ENCODE measurements around the gene USH1C. TPM values are rescaled to one million over a fixed set of nuclear protein-coding genes. Genes with fewer than 3 reads are reported as not detected.

USH1C gene
- total RNA-seq, 1 experiment from 2014 or later: not detected

GRCh38 chr11:17554487-17554886 is 10.3 kb upstream of the USH1C start:
- H3K79me2 ChIP-seq (ENCODE audit: low read length): no peaks in the 10 kb centered on the region
- H2AFZ ChIP-seq (ENCODE audit: low read length): no peak overlapping the region
- H3K36me3 ChIP-seq (ENCODE audit: insufficient read depth, low read length): no peaks in the 10 kb centered on the region
- no peaks in the 10 kb centered on the region for H3K9me3 ChIP-seq (ENCODE audit: low read length)
- no peak overlapping the region for H3K27ac ChIP-seq (ENCODE audit: low read length)
- H3K9ac ChIP-seq (ENCODE audit: low read length): no peak overlapping the region
- H4K20me1 ChIP-seq (ENCODE audit: insufficient read depth, low read depth, low read length): no peaks in the 10 kb centered on the region
- H3K27me3 ChIP-seq (ENCODE audit: low read length): no peaks in the 10 kb centered on the region
- no peak overlapping the region for H3K4me3 ChIP-seq (ENCODE audit: low read length)
- H3K9me2 ChIP-seq (replicated peaks; ENCODE audit: insufficient read depth, low read length): no peaks in the 10 kb centered on the region
- H3K4me1 ChIP-seq (ENCODE audit: low read length): no peaks in the 10 kb centered on the region
- DNase-seq: no peak
- H3K4me2 ChIP-seq (ENCODE audit: low read depth, low read length, poor library complexity, severe bottlenecking): no peak overlapping the region

GRCh38 chr11:17553249-17553546 is 9.0 kb upstream of the USH1C start:
- Histone ChIP-seq H2AFZ (ENCODE audit: low read length) (no peak overlapping the region), H3K4me3 (ENCODE audit: low read length) (no peak overlapping the region), H3K9me3 (ENCODE audit: low read length) (no peaks in the 10 kb centered on the region), H3K9me2 (replicated peaks; ENCODE audit: insufficient read depth, low read length) (no peaks in the 10 kb centered on the region), H3K27me3 (ENCODE audit: low read length) (no peaks in the 10 kb centered on the region), H3K36me3 (ENCODE audit: insufficient read depth, low read length) (no peaks in the 10 kb centered on the region), H3K27ac (ENCODE audit: low read length) (no peak overlapping the region), H3K9ac (ENCODE audit: low read length) (no peak overlapping the region), H3K4me1 (ENCODE audit: low read length) (no peaks in the 10 kb centered on the region), H4K20me1 (ENCODE audit: insufficient read depth, low read depth, low read length) (no peaks in the 10 kb centered on the region), H3K79me2 (ENCODE audit: low read length) (no peaks in the 10 kb centered on the region), H3K4me2 (ENCODE audit: low read depth, low read length, poor library complexity, severe bottlenecking) (no peak overlapping the region)
- DNase-seq: no peak

GRCh38 chr11:17552392-17553248 is 8.4 kb upstream of the USH1C start:
- Histone ChIP-seq H3K9me3 (ENCODE audit: low read length) (no peaks in the 10 kb centered on the region), H3K27me3 (ENCODE audit: low read length) (no peaks in the 10 kb centered on the region), H3K27ac (ENCODE audit: low read length) (no peak overlapping the region), H3K4me2 (ENCODE audit: low read depth, low read length, poor library complexity, severe bottlenecking) (no peak overlapping the region), H3K9ac (ENCODE audit: low read length) (no peak overlapping the region), H4K20me1 (ENCODE audit: insufficient read depth, low read depth, low read length) (no peaks in the 10 kb centered on the region), H3K36me3 (ENCODE audit: insufficient read depth, low read length) (no peaks in the 10 kb centered on the region), H3K79me2 (ENCODE audit: low read length) (no peaks in the 10 kb centered on the region), H2AFZ (ENCODE audit: low read length) (no peak overlapping the region), H3K4me3 (ENCODE audit: low read length) (no peak overlapping the region), H3K9me2 (replicated peaks; ENCODE audit: insufficient read depth, low read length) (no peaks in the 10 kb centered on the region), H3K4me1 (ENCODE audit: low read length) (no peaks in the 10 kb centered on the region)
- DNase-seq: no peak

GRCh38 chr11:17552041-17552355 is 7.8 kb upstream of the USH1C start:
- H4K20me1 ChIP-seq (ENCODE audit: insufficient read depth, low read depth, low read length): no peaks in the 10 kb centered on the region
- H3K9ac ChIP-seq (ENCODE audit: low read length): no peak overlapping the region
- no peaks in the 10 kb centered on the region for H3K79me2 ChIP-seq (ENCODE audit: low read length)
- H3K4me1 ChIP-seq (ENCODE audit: low read length): no peaks in the 10 kb centered on the region
- no peak overlapping the region for H3K4me3 ChIP-seq (ENCODE audit: low read length)
- no peaks in the 10 kb centered on the region for H3K36me3 ChIP-seq (ENCODE audit: insufficient read depth, low read length)
- no peaks in the 10 kb centered on the region for H3K27me3 ChIP-seq (ENCODE audit: low read length)
- H3K27ac ChIP-seq (ENCODE audit: low read length): no peak overlapping the region
- H3K4me2 ChIP-seq (ENCODE audit: low read depth, low read length, poor library complexity, severe bottlenecking): no peak overlapping the region
- H2AFZ ChIP-seq (ENCODE audit: low read length): no peak overlapping the region
- H3K9me3 ChIP-seq (ENCODE audit: low read length): no peaks in the 10 kb centered on the region
- H3K9me2 ChIP-seq (replicated peaks; ENCODE audit: insufficient read depth, low read length): no peaks in the 10 kb centered on the region
- DNase-seq: no peak

GRCh38 chr11:17551347-17552040 is 7.3 kb upstream of the USH1C start:
- no peak overlapping the region for H3K4me3 ChIP-seq (ENCODE audit: low read length)
- H4K20me1 ChIP-seq (ENCODE audit: insufficient read depth, low read depth, low read length): no peaks in the 10 kb centered on the region
- H3K9me3 ChIP-seq (ENCODE audit: low read length): no peaks in the 10 kb centered on the region
- no peak overlapping the region for H3K27ac ChIP-seq (ENCODE audit: low read length)
- H3K4me1 ChIP-seq (ENCODE audit: low read length): no peaks in the 10 kb centered on the region
- no peak for DNase-seq
- H2AFZ ChIP-seq (ENCODE audit: low read length): no peak overlapping the region
- H3K27me3 ChIP-seq (ENCODE audit: low read length): no peaks in the 10 kb centered on the region
- H3K4me2 ChIP-seq (ENCODE audit: low read depth, low read length, poor library complexity, severe bottlenecking): no peak overlapping the region
- H3K9me2 ChIP-seq (replicated peaks; ENCODE audit: insufficient read depth, low read length): no peaks in the 10 kb centered on the region
- H3K36me3 ChIP-seq (ENCODE audit: insufficient read depth, low read length): no peaks in the 10 kb centered on the region
- H3K79me2 ChIP-seq (ENCODE audit: low read length): no peaks in the 10 kb centered on the region
- H3K9ac ChIP-seq (ENCODE audit: low read length): no peak overlapping the region

- no peaks in the 10 kb centered on the region for H3K4me1 ChIP-seq (ENCODE audit: low read length)
- no peak for DNase-seq
- no peak overlapping the region for H2AFZ ChIP-seq (ENCODE audit: low read length)
- no peaks in the 10 kb centered on the region for H3K27me3 ChIP-seq (ENCODE audit: low read length)
- no peak overlapping the region for H3K27ac ChIP-seq (ENCODE audit: low read length)
- H3K36me3 ChIP-seq (ENCODE audit: insufficient read depth, low read length): no peaks in the 10 kb centered on the region
- no peaks in the 10 kb centered on the region for H3K79me2 ChIP-seq (ENCODE audit: low read length)
- H3K9me2 ChIP-seq (replicated peaks; ENCODE audit: insufficient read depth, low read length): no peaks in the 10 kb centered on the region
- H3K4me2 ChIP-seq (ENCODE audit: low read depth, low read length, poor library complexity, severe bottlenecking): no peak overlapping the region
- H3K9me3 ChIP-seq (ENCODE audit: low read length): no peaks in the 10 kb centered on the region
- H3K4me3 ChIP-seq (ENCODE audit: low read length): no peak overlapping the region
- H4K20me1 ChIP-seq (ENCODE audit: insufficient read depth, low read depth, low read length): no peaks in the 10 kb centered on the region
- H3K9ac ChIP-seq (ENCODE audit: low read length): no peak overlapping the region
Measured at GRCh38 chr11:17550450-17551346, 6.5 kb upstream of the USH1C start.

GRCh38 chr11:17548444-17548843 is 4.2 kb upstream of the USH1C start:
- no peaks in the 10 kb centered on the region for H3K9me2 ChIP-seq (replicated peaks; ENCODE audit: insufficient read depth, low read length)
- H3K27ac ChIP-seq (ENCODE audit: low read length): no peak overlapping the region
- H4K20me1 ChIP-seq (ENCODE audit: insufficient read depth, low read depth, low read length): no peaks in the 10 kb centered on the region
- no peaks in the 10 kb centered on the region for H3K9me3 ChIP-seq (ENCODE audit: low read length)
- DNase-seq: peak; percentile 58
- no peaks in the 10 kb centered on the region for H3K36me3 ChIP-seq (ENCODE audit: insufficient read depth, low read length)
- no peaks in the 10 kb centered on the region for H3K79me2 ChIP-seq (ENCODE audit: low read length)
- H3K27me3 ChIP-seq (ENCODE audit: low read length): no peaks in the 10 kb centered on the region
- H3K4me2 ChIP-seq (ENCODE audit: low read depth, low read length, poor library complexity, severe bottlenecking): no peak overlapping the region
- no peak overlapping the region for H3K4me3 ChIP-seq (ENCODE audit: low read length)
- no peak overlapping the region for H2AFZ ChIP-seq (ENCODE audit: low read length)
- H3K4me1 ChIP-seq (ENCODE audit: low read length): no peaks in the 10 kb centered on the region
- H3K9ac ChIP-seq (ENCODE audit: low read length): no peak overlapping the region

GRCh38 chr11:17547932-17548331 is 3.7 kb upstream of the USH1C start:
- no peak overlapping the region for H3K4me3 ChIP-seq (ENCODE audit: low read length)
- no peaks in the 10 kb centered on the region for H3K27me3 ChIP-seq (ENCODE audit: low read length)
- no peaks in the 10 kb centered on the region for H3K79me2 ChIP-seq (ENCODE audit: low read length)
- no peak overlapping the region for H3K27ac ChIP-seq (ENCODE audit: low read length)
- no peaks in the 10 kb centered on the region for H3K4me1 ChIP-seq (ENCODE audit: low read length)
- no peaks in the 10 kb centered on the region for H3K36me3 ChIP-seq (ENCODE audit: insufficient read depth, low read length)
- H3K9ac ChIP-seq (ENCODE audit: low read length): no peak overlapping the region
- H3K9me2 ChIP-seq (replicated peaks; ENCODE audit: insufficient read depth, low read length): no peaks in the 10 kb centered on the region
- DNase-seq: no peak
- no peaks in the 10 kb centered on the region for H3K9me3 ChIP-seq (ENCODE audit: low read length)
- H4K20me1 ChIP-seq (ENCODE audit: insufficient read depth, low read depth, low read length): no peaks in the 10 kb centered on the region
- no peak overlapping the region for H3K4me2 ChIP-seq (ENCODE audit: low read depth, low read length, poor library complexity, severe bottlenecking)
- H2AFZ ChIP-seq (ENCODE audit: low read length): no peak overlapping the region

All from Karpas-422 (cell line).